NCI-H1436 treated with DMSO at 0.1 percent for 48 hours (cell line): ENCODE measurements around the gene HNF1B.
A peak's percentile ranks its signal among the peaks of the same experiment; 100 is the strongest.

Source experiments
- DNase-seq: peaks from one replicate; lab custom pipeline; 2025; lab: John Stamatoyannopoulos, UW

Gene HNF1B

GRCh38 chr17:37736428-37736827 lies 8.4 kb downstream of the HNF1B start:
- no peak for DNase-seq

DNA sequence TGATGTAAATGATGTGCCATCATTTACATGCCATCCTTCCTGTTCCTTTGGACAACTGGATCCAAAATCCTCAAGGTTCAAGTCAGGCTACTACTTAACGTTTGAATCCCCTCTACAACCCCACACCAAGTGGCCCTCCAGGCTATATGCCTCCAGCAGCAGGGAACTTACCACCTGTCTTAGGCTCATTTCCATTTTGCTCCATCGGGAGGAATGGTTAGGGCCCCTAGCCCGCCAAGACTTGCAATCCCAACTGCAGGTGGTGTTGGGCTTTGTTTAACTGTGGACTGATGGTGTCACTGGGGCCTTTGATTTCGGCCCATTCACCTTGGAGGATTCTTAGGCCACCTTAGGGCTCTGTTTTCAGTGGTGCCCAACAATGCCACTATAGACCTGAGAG lies 9.7 kb downstream of the HNF1B start:
- DNase-seq, result no peak

DNA sequence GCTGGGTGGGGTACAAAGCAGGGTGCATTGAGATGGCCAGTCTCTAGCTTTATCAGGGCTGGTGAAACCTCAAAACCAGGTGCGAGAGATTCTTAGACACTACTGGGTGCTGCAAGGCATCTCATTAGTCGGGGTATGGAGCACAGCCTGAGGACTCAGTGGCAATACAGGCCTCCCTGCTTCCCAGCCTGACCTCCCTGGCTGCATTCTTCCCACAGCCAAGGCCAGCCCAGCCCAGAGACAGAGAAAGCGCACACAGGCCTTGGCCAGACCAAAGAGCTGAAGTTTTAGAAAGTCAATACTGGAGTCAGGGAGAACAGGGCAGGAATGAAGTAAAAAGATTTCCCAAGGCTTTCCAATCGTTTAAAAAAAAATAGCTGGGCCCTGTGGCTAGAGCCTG lies 12.5 kb downstream of the HNF1B start:
- no peak for DNase-seq

DNA sequence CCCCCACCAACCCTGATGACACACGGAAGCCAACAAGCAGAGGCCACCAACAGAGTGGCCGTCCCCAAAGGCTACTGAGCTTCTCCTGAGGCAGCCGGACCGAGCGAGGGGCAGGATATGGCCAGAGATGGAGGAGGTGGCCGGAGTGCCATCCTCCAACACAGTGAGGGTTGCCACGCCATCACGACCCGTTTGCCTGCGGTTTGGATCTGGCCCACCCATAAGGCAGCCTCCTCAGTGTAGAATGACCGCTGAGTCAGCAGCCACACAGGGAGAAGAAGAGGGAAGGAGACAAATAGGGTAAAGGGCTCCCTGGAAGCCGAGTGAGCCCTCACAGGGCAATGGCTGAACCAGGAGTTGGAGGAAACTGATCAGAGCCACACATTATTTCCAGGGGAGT lies 13.8 kb downstream of the HNF1B start:
- DNase-seq, result no peak

- DNase-seq, result no peak
These were observed 15.0 kb downstream of the HNF1B start for GRCh38 chr17:37729905-37730304.

DNA sequence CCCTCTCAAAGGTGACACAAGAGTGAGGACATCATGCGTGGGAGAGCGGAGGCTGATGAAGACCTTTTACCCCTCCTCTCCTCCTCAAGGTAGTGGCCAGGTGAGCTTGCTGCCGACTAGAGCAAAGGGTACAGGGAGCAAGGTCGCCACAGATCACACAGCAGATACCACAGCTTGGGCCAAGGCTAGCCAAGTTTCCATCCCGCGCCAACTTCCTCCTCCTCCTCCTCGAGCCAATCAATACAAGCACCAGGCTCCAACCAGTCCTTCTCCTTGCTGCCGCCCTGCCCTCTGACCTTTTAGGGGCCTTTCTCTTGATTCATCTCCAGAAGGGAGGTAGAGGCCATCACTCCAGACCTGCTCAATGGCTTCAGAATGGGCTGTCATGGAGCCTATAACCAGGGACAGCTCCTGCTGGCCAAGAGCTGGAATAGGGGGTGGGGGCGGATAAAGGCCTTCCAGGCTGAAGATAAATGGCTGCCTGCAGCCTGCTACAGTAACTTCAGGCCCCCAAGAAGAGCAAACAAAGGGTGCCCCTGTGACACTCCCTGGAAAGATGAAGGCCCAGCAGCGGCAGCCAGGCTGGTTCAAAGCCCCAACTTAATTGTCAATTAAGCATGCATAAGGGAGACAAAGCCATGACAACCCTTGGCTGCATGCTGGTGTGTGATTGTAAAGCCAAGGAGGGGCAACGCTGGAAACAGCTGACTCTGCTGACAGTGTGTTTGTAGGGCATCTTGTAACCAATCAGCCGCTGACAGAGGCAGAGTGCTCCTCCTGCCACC lies 17.8 kb downstream of the HNF1B start:
- DNase-seq, result no peak

GRCh38 chr17:37726248-37726647 lies 18.6 kb downstream of the HNF1B start:
- no peak for DNase-seq

DNA sequence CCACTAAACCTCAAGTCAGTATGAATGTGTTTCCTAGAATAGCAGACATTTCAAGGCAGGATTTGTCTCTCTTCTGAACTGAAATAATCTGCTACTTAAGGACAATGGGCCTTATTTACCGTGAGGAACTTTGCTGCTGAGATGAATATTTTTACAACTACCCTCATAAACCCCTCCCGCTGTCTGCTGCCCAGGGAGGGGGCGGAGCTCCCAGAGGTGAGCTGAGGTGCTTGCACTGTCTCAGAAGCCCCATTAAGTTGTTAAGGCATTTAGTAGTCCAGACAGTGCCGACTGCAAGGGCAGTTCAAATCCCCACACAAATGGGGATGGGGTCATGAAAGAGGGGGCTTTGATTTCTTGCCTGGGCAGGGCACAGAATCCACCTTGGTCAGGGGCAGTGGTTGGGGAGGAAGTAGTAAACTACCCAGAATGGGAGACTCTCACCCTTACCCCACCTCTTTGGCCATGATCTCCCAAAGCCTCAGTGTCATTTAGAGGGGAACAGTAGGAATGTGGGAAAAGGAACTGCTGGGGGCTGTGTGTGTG lies 19.2 kb downstream of the HNF1B start:
- DNase-seq, result no peak

DNA sequence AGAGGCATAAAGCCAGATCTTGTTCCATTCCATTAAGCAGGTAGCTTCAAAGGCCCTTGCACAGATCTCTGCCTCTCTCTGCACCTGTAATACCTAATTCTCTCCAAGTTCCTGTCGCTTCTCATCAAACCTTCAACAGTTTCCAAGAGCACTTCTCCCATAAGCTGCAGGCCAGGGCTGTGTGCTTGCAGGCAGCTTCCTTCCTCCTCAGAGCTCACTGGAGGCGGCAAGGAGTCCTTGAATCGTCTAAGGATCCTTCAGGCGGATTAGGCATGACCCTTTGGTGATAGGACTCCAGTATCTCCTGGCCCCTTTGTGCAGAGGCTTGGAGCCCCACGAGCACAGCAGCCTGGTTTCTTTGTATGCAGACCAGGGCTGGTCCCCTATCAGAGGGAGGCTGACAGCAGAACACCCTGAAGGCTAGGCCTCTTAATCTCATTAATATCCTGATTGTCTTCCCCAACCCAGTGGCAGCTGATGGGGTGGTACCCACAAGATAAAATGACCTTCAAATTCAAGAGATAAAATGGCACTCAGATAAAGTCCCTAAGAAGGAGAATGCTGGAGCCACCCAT lies 19.8 kb downstream of the HNF1B start:
- DNase-seq, result no peak

- DNase-seq, result no peak
These were observed 23.9 kb downstream of the HNF1B start for GRCh38 chr17:37720989-37721388.

GRCh38 chr17:37719866-37720265 lies 25.0 kb downstream of the HNF1B start:
- no peak for DNase-seq

DNA sequence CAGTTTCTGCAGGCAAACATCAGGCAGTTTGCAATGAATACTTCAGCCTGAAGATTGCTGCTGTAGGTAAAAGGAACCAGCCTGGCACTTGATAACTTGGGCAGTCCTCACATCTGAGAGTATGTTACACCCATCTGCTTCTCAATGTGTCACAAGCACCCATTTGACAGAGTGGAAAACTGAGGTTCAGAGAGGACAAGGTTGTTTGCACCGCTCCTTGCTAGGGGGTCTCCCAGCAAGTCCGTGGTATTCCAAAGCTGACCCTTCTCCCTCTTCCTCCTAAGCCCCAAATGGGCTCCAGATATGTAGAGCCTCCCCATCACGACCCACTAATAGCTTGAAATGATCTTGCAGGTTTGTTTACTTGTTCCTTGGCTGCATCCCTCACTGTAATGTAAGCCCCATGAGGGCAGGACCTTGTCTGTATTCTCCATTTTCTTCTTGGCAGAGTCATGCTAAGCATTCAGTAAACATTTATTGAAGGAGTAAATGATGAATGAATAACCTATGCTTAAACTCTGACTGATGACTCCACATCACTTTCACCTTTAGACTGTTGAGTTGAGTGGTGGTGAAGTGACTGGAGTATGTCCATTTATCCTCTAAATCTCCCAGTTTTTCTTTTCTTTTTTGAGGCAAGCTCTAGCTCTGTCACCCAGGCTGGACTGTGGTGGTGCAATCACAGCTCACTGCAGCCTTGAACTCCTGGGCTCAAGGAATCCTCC lies 26.4 kb downstream of the HNF1B start:
- no peak for DNase-seq

- DNase-seq, result no peak
These were observed 27.1 kb downstream of the HNF1B start for GRCh38 chr17:37717627-37718323.

- no peak for DNase-seq
These were observed 30.0 kb downstream of the HNF1B start for GRCh38 chr17:37714897-37715296.

DNA sequence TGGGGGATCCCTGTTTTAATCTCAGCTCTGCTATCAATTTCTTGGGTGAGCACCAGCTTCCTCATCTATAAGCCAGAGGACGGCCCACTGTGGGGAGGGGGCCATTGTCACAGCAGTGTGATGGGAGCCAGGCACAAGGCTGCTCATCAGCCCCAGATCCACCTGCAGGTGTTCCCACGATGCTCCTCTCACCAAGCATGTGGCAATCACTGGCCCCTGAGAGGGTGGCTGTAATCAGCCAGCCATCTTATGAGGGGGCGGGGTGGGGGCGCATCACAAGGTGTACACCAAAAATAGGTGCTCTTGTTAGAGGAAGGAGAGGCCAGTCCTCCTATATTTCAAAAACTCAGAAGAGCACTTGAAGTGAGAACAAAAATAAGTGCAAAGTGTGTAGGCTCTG lies 31.2 kb downstream of the HNF1B start:
- no peak for DNase-seq

DNA sequence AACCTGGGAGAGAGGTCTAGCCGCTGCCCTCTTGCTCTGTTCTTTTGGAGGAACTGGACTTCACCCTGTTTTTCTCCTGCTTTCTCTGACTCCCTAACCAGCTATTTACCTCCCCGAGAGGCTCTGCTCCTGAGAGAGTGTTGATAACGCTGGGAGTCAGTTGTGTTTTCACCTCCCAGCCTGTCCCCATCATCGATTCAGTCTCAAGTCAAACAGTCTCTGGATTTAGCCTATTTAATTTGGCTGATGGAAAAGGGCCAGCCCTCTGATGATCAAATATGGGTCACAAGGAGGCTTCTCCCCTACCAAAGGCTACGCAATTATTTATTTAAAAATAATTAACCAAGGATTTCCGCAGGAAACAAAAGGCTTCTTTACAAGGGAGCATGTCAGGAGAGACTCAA lies 31.8 kb downstream of the HNF1B start:
- DNase-seq, result no peak

DNA sequence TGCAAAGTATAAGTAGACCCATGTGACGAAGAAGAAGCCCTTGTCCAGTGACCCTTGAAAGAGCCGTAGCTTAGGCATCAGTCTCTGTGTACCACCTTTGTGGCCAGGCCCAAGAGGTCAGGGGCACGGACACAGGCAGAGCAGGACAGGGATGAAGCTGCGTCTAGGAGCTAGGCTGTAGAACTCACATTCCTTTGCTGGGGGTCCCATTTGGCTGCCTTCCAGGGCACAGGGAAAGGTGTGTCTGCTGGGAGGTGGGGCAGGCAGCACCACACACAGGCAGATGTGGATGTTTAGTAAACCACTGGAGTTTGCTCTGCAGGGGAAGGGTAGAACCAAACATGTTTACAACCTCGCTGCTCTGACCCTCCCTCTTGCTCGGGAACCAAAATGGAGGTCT lies 33.7 kb downstream of the HNF1B start:
- no peak for DNase-seq

DNA sequence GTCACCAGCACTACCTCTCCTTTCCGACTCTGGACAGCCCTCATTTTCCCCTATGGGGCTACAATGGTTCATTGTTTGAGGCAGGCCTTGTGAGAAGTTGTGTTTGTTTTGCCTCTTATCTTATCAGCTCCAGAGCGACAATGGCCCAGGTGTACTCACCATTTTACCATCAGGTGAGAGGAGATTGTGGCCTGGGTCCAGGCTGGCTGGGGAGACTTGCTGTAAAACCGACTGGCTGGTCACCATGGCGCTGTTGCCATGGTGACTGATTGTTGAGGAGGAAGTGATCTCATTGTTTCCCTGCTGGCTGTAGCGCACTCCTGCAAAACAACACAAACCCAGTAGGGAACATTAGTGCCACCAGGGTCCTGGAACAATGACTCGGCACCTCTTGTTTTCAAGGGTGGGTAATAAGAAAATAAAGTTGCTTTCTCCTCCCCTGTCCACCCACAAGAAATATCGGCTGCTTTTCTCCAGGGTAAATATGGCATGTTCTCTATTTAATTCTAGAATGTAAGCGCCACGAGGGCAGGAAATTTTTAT lies 34.4 kb downstream of the HNF1B start:
- peak; percentile 31 for DNase-seq

- no peak for DNase-seq
These were observed 36.1 kb downstream of the HNF1B start for GRCh38 chr17:37708616-37709212.

- no peak for DNase-seq
These were observed 36.7 kb downstream of the HNF1B start for GRCh38 chr17:37708008-37708615.

GRCh38 chr17:37706446-37706845 lies 38.4 kb downstream of the HNF1B start:
- DNase-seq, result no peak
